ENCODE measurements around the gene DSTN.
A peak's percentile ranks its signal among the peaks of the same experiment; 100 is the strongest.

Gene DSTN

DNA sequence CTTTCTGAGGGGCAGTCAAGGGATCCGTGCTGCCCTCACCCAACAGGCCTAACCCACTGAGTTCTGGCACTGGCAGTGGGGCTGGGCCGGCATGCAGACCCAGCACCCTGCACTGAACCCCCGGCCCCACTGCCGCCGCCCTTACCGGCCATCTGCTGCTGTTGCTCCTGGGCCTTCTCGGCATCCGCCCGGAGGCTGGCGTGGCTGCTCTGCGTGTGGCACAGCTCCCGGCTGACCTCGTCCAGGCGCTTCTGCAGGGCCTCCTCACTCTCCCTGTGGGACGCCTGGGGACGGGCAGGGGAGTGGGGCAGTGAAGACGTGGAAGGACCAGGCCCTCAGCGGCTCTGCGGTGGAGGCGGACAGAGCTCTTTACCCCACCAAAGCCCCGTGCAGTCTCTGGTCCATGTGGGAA lies 59.8 kb downstream of the DSTN start:
- Mint-ChIP-seq H3K4me1 (no peaks in the 10 kb centered on the region), H3K27me3 (no peaks in the 10 kb centered on the region), H3K27ac (no peak overlapping the region), H3K9me3 (no peaks in the 10 kb centered on the region), H3K4me3 (no peak overlapping the region)
- ATAC-seq: peak; percentile 8
- DNase-seq: no peak

DNA sequence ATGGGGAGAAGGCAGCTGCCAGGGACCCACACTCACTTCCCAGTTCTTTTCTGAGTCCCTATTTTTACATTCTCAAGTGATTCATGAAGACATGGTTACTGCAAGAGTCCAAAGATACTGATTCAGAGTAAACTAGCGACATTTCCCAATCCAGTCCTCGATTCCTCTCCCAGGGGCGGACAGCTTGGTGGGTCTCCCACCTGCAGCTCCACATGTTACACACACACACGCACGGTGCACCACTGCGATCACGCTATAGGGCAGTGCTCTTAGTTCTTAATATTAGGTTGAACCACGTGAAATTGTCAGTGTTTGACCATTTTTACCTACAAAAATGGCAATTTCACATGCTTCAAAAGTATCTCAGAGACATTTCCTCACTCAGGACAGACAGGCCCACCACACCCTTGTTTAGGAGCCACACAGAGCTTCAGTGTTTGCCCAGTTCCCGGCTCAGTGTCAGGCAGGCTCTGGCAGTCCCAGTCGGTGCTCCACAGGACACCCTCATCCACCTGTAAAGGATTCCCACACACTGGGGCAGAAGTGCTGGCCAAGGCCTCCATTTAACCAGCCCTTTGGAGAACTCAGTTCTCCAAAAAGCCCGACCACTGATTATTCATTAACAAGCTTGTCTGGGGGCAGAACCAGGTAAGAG lies 60.4 kb downstream of the DSTN start:
- ATAC-seq (no peak), DNase-seq (no peak)
- H3K9me3 Mint-ChIP-seq: no peaks in the 10 kb centered on the region
- peak overlapping the region in 1 of 2 donors; percentile 71 for H3K27ac Mint-ChIP-seq
- H3K4me1 Mint-ChIP-seq: no peaks in the 10 kb centered on the region
- H3K4me3 Mint-ChIP-seq: no peak overlapping the region
- no peaks in the 10 kb centered on the region for H3K27me3 Mint-ChIP-seq

DNA sequence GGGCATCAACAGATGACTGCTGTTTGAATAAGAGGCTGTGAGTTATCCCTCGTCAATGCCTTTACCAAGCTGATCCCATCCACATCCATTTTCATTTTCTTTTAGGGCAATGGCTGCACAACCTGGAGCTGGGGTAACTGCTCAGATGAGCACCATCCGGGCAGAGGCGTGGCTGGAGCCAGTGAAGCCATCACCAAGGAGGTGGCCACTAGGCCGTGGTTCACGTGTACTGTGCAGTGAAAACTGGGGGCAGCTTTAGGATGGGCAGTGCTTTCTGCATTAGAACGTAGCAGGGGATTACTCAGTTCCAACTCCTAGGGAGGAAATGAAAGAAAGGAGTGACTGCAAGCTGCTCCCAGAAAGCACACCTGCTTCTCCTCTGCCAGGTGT lies 60.9 kb downstream of the DSTN start:
- Mint-ChIP-seq H3K4me1 (no peaks in the 10 kb centered on the region), H3K27ac (peak overlapping the region in 1 of 2 donors; percentile 42)
- ATAC-seq: no peak

DNA sequence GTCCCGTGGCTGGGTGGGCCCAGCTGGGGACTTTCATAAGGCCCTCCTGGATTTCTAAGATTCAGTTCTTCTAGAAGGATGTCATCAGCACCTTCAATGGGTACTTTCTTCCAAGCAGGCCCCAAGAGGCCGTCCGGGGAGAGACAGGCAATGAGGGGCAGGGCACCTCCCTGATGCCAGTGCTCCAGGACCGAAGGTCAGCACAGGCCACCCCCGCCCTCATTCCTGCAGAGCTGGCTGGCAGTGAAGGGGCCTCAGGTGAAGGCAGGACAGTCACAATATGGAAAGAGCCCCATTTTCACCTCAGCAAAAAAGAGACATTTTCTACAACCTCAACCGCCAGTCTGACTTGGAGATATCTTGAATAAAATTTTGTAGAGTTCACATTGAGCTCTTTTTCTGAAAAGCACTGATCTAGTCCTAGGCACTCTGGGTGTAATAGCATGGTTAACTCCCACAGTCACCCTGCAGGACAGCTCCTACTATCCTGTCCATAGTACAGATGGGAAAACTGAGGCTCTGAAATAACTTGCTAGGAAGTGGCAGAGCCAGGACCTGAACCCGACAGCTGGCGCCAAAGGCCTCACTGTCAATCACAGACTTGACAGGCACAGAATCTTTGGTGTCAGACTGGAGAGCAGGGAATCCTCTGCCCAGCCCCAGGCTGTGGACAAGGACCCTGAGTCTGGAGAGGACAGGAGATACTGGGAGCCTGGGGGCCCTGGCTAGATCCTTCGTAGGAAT lies 61.9 kb downstream of the DSTN start:
- Mint-ChIP-seq H3K4me3 (no peak overlapping the region), H3K27me3 (no peaks in the 10 kb centered on the region), H3K9me3 (no peaks in the 10 kb centered on the region), H3K4me1 (no peaks in the 10 kb centered on the region), H3K27ac (peak overlapping the region in 1 of 2 donors; percentile 42)
- DNase-seq: no peak
- ATAC-seq: no peak

More for the DNA sequence above, 60.9 kb downstream of the DSTN start:
- no peaks in the 10 kb centered on the region for H3K9me3 Mint-ChIP-seq
- no peak for DNase-seq
- H3K27me3 Mint-ChIP-seq: no peaks in the 10 kb centered on the region
- no peak overlapping the region for H3K4me3 Mint-ChIP-seq

DNA sequence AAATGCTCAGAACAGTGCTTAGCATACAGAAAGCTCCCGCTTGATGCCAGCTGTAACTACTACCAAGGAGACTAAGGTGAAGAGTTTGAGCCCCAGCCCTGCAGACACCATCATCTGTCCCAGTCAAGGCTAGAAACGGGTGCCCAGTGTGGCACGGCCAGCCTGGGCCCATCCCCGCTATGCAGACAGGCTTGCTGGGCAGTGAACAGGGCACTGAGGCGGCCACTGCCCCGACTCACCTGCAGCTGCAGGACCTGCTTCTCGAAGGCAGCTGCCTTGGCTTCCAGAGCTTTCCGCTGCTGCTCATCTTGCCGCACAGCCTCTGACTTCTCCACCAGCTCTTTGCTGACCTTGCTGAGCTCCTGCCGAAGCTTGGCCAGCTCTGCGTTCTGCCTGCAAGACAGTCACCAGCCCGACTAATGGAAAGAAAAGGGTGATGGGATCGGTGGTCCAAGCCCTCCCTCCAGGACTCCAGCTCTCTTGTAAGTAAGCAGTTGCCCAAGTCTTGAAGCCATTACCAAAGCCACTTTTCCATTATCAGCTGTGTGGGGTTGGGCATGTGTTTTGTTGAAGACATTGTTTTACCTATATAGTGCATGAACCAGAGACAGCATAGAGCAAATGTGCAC lies 63.5 kb downstream of the DSTN start:
- DNase-seq: no peak

DNA sequence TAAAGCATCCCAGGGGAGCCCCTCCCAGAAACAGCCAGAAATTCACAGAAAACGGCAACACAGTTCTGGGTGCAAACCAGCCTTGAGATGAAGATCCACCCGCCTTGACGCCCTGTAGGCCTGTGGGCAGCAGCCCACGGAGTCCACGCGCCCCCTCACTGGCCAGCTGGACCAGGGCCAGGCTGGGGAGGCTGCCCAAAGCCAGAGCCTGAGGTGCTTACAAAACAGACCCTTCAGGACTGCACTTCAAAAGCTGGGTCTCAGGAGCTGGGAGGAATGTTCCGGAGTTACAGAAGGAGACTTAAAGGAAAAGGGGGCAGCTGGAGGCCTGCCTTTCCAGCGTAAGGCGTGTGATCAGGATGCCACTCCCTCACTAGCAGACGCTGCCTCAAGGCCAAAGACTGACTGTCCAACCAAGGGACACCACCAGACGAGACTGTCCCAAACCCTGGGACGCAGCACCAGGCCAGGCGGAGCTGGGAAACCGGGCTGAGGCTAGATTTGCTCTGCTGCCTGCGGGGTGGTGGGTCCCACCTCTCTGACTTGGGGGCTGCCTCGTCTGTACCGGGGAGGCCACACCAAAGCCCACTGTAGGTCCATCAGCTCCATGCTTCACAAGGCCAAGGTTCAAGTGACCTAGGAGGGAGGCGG lies 64.1 kb downstream of the DSTN start:
- H3K4me1 Mint-ChIP-seq: no peaks in the 10 kb centered on the region
- no peak overlapping the region for H3K4me3 Mint-ChIP-seq
- no peaks in the 10 kb centered on the region for H3K27me3 Mint-ChIP-seq
- DNase-seq (no peak), ATAC-seq (no peak)
- peak overlapping the region in 1 of 2 donors; percentile 19 for H3K27ac Mint-ChIP-seq
- H3K9me3 Mint-ChIP-seq: no peaks in the 10 kb centered on the region

More for the DNA sequence above, 63.5 kb downstream of the DSTN start:
- ATAC-seq: no peak
- no peaks in the 10 kb centered on the region for H3K27me3 Mint-ChIP-seq
- no peaks in the 10 kb centered on the region for H3K4me1 Mint-ChIP-seq
- no peaks in the 10 kb centered on the region for H3K9me3 Mint-ChIP-seq
- H3K4me3 Mint-ChIP-seq: no peak overlapping the region
- peak overlapping the region in 1 of 2 donors; percentile 19 for H3K27ac Mint-ChIP-seq

DNA sequence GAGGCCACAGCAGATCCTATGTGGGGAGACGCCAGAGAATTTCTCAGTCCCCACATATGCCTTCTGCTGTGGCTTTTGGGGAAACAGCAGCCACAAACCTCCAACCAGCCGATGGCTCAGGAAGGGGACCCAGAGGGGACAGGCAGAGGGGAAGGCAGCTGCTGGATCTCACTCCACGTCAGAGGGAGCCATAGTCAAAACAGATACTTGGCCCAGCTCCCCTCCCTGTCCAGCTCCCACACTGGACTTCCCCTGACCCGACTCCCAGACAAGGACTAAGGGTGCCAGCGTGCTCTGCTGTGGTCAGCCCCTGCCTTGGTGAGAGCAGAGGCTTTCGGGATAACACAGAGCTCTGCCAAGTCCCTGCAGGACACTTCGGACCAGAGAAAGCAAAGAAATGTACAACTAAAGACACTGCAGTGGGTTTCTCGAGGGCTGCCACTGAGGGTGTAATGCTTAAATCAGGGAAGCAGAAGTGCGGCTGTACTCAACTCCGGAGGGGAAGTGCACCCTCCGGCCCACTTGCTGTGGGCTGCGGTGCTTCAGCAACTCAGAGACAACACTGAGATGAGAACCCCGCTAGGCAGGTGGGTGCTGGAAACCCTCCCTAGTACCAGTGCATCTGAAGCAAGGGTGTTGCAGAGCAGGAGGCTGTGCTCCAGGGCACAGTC lies 64.9 kb downstream of the DSTN start:
- Mint-ChIP-seq H3K4me1 (no peaks in the 10 kb centered on the region), H3K27me3 (no peaks in the 10 kb centered on the region), H3K9me3 (no peaks in the 10 kb centered on the region), H3K27ac (peak overlapping the region in 1 of 2 donors; percentile 54), H3K4me3 (no peak overlapping the region)
- DNase-seq (no peak), ATAC-seq (no peak)

DNA sequence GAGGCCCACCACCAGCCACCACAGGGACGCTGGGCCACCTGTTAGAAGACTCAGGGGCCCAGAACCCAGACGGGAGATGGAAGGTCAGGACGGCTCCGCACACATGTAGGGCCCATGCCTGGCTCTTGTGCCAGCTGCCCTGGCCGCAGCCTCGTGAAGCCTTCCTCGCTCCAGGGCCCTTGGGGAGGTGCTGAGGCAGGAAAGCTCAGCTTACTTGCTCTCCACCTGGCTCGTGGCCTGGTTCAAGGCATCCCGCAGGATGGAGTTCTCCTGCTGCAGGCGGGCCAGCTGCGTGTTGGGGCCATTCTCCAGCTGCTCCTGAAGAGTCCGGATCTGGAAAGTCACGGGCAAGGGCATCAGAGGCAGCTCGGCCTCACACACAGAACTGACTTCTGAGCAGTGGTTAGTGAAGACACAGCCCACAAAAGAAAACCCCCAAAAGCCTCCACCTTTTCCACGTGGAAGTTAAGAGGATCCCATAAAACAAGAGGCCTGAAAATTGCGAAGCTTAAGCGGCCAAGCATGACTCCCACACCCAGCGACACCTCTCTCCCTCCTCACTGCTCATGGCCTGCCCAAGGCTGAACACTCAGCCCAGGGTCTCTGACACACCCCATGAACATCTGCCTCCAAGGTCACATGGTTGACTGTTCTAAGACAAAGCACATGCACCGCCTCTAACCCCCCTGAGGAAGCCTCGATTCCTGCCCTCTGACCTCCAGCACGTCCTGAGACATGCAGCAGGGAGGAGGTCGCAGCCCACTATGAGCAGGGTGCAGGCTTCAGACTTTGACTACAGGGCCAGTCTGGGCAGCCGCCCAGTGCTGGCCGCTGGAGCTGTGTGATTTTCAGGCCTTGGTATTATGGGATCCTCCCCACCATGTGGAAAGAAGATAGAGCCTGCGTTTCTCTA lies 65.7 kb downstream of the DSTN start:
- no peak overlapping the region for H3K4me3 Mint-ChIP-seq
- H3K27ac Mint-ChIP-seq: no peak overlapping the region
- ATAC-seq: no peak
- no peaks in the 10 kb centered on the region for H3K4me1 Mint-ChIP-seq
- H3K9me3 Mint-ChIP-seq: no peaks in the 10 kb centered on the region
- no peaks in the 10 kb centered on the region for H3K27me3 Mint-ChIP-seq
- no peak for DNase-seq

DNA sequence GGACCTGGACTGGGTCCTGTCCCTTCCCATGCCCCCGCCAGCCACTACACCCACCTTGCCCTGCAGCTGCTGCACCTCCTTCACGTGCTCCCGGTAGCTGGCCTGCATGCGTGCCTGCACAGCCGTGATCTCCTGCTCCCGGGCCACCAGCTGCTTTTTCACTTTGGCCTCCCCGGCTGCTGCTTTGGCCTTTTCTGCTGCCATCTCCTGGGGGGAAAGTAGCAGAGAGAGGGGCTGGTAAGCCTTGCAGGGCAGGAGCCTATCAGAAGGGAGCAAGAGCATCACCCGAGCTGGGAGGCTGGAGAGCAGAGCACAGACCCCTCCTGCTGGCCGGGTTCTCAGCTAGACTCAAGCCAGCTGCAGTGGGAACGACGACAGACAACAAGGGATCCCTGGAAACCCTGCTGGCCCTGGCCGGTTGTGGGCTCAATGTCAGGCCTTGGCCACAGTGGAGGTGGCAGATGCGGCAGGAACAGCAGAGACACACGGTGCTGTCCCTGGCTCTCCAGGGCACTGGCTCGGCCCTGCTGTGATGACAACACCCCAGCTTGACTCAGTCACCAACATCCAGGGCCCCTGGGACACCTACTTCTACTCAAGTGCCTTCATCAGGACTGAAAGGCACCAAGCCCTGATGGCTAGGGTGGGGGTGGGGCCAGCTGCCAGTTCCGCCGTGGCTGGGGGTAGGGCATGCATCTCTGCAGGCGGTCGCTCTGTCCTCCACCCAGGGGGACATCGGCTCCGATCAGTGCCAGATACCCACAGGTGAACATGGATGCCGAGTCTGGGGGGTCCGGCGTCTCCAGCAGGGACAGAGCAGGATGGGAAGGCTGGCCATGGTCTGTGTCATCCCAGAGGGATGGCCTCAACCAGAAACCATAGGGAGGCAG lies 66.9 kb downstream of the DSTN start:
- ATAC-seq (no peak), DNase-seq (no peak)
- H3K9me3 Mint-ChIP-seq: no peaks in the 10 kb centered on the region
- H3K4me1 Mint-ChIP-seq: no peaks in the 10 kb centered on the region
- H3K27ac Mint-ChIP-seq: no peak overlapping the region
- no peaks in the 10 kb centered on the region for H3K27me3 Mint-ChIP-seq
- H3K4me3 Mint-ChIP-seq: no peak overlapping the region

DNA sequence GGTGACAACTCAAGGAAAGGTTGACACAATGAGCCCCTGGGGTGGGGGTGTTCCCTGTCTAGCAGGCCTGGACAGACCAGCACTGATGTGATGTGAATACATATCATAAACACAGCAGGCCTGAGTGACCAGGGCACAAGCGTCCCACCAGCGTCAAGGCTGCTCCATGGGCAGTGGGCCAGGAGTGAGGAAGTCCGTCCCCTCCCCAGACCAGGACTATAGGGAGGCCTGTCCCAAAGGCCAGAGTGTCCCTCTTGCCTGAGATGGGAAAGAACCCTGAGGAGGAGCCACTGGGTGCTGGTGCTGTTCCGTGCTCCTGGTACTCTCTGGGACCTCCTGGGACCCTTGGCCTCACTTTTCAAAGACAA lies 67.5 kb downstream of the DSTN start:
- Mint-ChIP-seq H3K4me3 (no peak overlapping the region), H3K9me3 (no peaks in the 10 kb centered on the region), H3K4me1 (no peaks in the 10 kb centered on the region), H3K27me3 (no peaks in the 10 kb centered on the region), H3K27ac (peak overlapping the region in 1 of 2 donors; percentile 56)
- DNase-seq: no peak
- ATAC-seq: no peak

DNA sequence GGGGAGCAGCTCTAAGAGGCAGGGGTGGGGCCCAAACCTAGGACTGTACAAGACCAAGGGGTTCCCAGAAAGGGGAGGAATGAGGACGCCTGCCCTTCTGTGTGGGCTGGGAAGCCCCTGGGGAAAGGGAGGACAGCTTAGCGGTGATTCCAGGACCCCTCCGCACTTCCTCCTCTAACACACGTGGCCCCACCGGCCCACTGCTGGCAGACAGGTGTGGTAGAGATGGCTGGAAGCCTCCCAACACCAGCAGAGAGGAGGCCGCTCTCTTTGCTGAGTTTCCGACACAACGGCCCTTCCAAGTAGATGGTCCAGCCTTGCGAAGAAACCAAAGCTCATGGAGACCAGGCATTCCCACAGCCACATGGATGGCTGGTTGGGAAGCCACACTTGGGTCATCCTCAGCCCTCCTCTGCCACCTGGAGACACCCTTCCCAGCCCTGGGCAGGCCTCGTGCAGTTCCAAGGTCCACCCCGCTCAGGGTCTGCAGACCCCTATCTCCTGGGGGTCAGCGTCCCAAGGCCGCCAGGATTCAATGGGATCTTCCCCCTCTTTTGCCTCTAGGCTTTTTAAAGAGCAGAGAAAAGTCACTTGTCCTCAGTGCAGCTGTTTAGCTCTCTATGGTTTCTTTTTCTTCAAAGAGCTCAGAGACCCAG lies 68.2 kb downstream of the DSTN start:
- no peak overlapping the region for H3K4me3 Mint-ChIP-seq
- H3K27me3 Mint-ChIP-seq: no peaks in the 10 kb centered on the region
- peak overlapping the region; percentile 56 to 78 for H3K27ac Mint-ChIP-seq
- no peaks in the 10 kb centered on the region for H3K9me3 Mint-ChIP-seq
- ATAC-seq (no peak), DNase-seq (no peak)
- no peaks in the 10 kb centered on the region for H3K4me1 Mint-ChIP-seq

DNA sequence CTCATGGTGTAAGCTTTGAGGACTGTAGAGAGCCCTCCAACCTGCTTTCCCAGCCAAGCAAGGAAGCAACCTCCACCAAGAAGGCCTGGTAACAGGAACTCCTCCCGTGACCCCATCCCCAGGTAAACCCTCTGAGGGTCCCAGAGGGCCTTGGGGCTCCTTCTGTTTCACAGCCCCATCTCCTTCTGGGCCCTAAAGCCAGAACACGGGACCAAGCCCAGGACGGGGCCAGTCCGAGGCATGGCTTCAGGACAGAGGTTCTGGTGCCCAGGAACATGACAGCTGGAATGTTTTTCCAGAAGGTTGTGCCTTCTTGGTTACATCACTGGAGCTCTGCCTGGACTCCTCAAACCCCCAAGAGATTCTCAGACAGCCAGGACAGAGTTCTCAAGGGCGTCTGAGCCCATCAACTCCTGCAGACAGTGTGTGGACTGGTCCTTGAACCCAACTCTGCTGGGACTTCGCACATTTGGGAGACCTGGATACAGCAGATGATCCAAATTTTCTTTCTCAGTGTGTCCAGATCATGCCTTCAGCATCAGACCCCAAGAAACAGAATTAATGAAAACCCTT lies 69.0 kb downstream of the DSTN start:
- DNase-seq: no peak
- no peak for ATAC-seq
- H3K27ac Mint-ChIP-seq: no peak overlapping the region
- no peaks in the 10 kb centered on the region for H3K27me3 Mint-ChIP-seq
- H3K9me3 Mint-ChIP-seq: no peaks in the 10 kb centered on the region
- H3K4me3 Mint-ChIP-seq: no peak overlapping the region
- H3K4me1 Mint-ChIP-seq: no peaks in the 10 kb centered on the region

DNA sequence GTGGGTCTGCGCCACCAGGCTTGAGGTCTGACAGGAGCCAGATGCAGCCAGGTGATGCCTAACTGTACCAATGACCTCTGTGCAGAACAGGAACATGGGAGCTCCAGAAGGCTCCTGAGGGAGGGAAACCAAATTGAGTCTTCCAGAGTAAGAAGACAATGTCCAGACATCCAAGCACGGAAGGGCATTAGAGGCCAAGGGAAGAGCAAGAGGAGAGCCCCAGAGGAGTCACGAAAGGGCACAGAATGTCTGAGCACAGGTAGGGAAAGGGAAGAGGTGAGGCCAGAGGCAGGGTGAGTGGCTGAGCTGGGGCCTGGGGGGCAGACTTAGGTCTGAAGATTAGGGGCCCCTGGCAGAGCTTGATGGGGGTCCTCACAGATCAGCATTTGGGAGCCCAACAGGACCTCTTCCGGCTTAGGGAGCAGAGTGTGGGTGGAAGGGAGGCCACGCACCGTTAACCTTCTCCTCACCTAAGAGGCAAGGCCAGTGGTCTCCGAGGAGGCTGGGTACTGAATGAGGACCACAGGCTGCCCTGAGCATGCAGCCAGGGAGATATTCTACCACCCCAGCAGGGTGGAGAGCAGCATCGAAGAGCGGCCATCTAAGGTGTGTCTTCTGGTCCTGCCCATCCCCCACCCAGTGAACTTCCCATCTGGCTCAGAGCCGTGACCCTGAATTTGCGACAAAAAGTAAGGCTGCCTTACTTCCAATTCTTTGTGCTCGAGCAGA lies 70.4 kb downstream of the DSTN start:
- no peaks in the 10 kb centered on the region for H3K4me1 Mint-ChIP-seq
- DNase-seq (no peak), ATAC-seq (no peak)
- H3K27me3 Mint-ChIP-seq: no peaks in the 10 kb centered on the region
- no peak overlapping the region for H3K27ac Mint-ChIP-seq
- H3K9me3 Mint-ChIP-seq: no peaks in the 10 kb centered on the region
- no peak overlapping the region for H3K4me3 Mint-ChIP-seq

Measured in stimulated activated naive CD8-positive, alpha-beta T cell treated with anti-CD3 and anti-CD28 coated beads, Interleukin-15, amount 100 ng/mL, for 72 hours (primary cell).